GM23338 (cell line): ENCODE measurements around the gene KDM4C. TPM values are rescaled to one million over a fixed set of nuclear protein-coding genes. Genes with fewer than 3 reads are reported as not detected.

Experiments
- ATAC-seq: fragments of 200-7000 bp; cut with Tn5 transposase; 3 replicates; pipeline ENCODE4 v1.9.1; 2020
- DNase-seq: peaks from one replicate; pipeline ENCODE4 v3.0.0-alpha.2; 2015; ENCODE audit warnings: low spot score
- H2AFZ ChIP-seq: fragments of 200-600 bp; sonication (generic); 2 replicates; pipeline ENCODE4 v1.8.0; 2016; ENCODE audit warnings: antibody characterized with exemption, mild to moderate bottlenecking, moderate library complexity
- H3F3A ChIP-seq: fragments of 200-600 bp; sonication (generic); replicated peaks from 2 replicates; pipeline ENCODE4 v1.8.0; 2017; ENCODE audit warnings: antibody characterized with exemption, mixed run types, low read depth
- H3K27ac ChIP-seq: fragments of 200-600 bp; sonication (generic); 2 replicates; pipeline ENCODE4 v1.6.1; 2016; ENCODE audit warnings: low read depth
- H3K27me3 ChIP-seq: fragments of 200-600 bp; sonication (generic); 2 replicates; pipeline ENCODE4 v1.8.0; 2016; ENCODE audit warnings: mild to moderate bottlenecking, mixed run types, moderate library complexity; ENCODE audit not compliant: insufficient read depth
- H3K36me3 ChIP-seq: fragments of 200-600 bp; sonication (generic); 2 replicates; pipeline ENCODE4 v1.8.0; 2016; ENCODE audit warnings: mild to moderate bottlenecking; ENCODE audit not compliant: insufficient read depth
- H3K4me1 ChIP-seq: fragments of 200-600 bp; sonication (generic); 2 replicates; pipeline ENCODE4 v1.8.0; 2016; ENCODE audit warnings: mild to moderate bottlenecking, moderate library complexity; ENCODE audit not compliant: insufficient read depth
- H3K4me2 ChIP-seq: fragments of 200-600 bp; sonication (generic); 2 replicates; pipeline ENCODE4 v1.7.1; 2017; ENCODE audit warnings: mixed run types
- H3K4me3 ChIP-seq: fragments of 200-600 bp; sonication (generic); 2 replicates; pipeline ENCODE4 v1.6.1; 2016; ENCODE audit warnings: mixed run types
- H3K79me2 ChIP-seq: fragments of 200-600 bp; sonication (generic); replicated peaks from 2 replicates; pipeline ENCODE4 v1.8.0; 2017; ENCODE audit warnings: mild to moderate bottlenecking; ENCODE audit not compliant: insufficient read depth
- H3K9me2 ChIP-seq: fragments of 200-600 bp; sonication (generic); 2 replicates; pipeline ENCODE4 v1.8.0; 2017; ENCODE audit not compliant: insufficient read depth
- H4K20me1 ChIP-seq: fragments of 200-600 bp; sonication (generic); replicated peaks from 2 replicates; pipeline ENCODE4 v1.8.0; 2017; ENCODE audit warnings: mild to moderate bottlenecking; ENCODE audit not compliant: insufficient read depth
- H3K27ac Mint-ChIP-seq: 2 replicates; pipeline ENCODE4 v1.8.0; 2020; ENCODE audit warnings: inconsistent platforms, mild to moderate bottlenecking, moderate library complexity, mixed read lengths
- H3K27me3 Mint-ChIP-seq: 3 replicates; pipeline ENCODE4 v1.8.0; 2022; ENCODE audit warnings: low read depth, mild to moderate bottlenecking, moderate library complexity, mixed read lengths, inconsistent platforms; ENCODE audit not compliant: insufficient read depth, poor library complexity
- H3K36me3 Mint-ChIP-seq: 3 replicates; pipeline ENCODE4 v1.8.0; 2021; ENCODE audit warnings: low read depth, mild to moderate bottlenecking, inconsistent platforms, moderate library complexity, mixed read lengths
- H3K4me1 Mint-ChIP-seq: 3 replicates; pipeline ENCODE4 v1.8.0; 2020; ENCODE audit warnings: mild to moderate bottlenecking, inconsistent platforms, mixed read lengths
- H3K4me3 Mint-ChIP-seq: 3 replicates; pipeline ENCODE4 v1.8.0; 2021; ENCODE audit warnings: moderate library complexity, mild to moderate bottlenecking, inconsistent platforms, mixed read lengths
- H3K9me3 Mint-ChIP-seq: 3 replicates; pipeline ENCODE4 v1.8.0; 2020; ENCODE audit warnings: moderate library complexity, mild to moderate bottlenecking, inconsistent platforms, mixed read lengths
- EZH2 ChIP-seq: fragments of 200-600 bp; sonication (generic); IDR thresholded peaks from one replicate; pipeline ENCODE4 v1.8.0; 2017; ENCODE audit warnings: antibody characterized with exemption, mild to moderate bottlenecking, low read depth; ENCODE audit not compliant: unreplicated experiment
- NANOG ChIP-seq: IDR thresholded peaks from 2 replicates; pipeline ENCODE4 v1.6.1; 2016; ENCODE audit warnings: antibody characterized with exemption, borderline replicate concordance
- POLR2AphosphoS5 ChIP-seq: IDR thresholded peaks from 2 replicates; pipeline ENCODE4 v1.6.1; 2016; ENCODE audit warnings: antibody characterized with exemption, low read depth
- STAT1 ChIP-seq: IDR thresholded peaks from one replicate; pipeline ENCODE4 v1.6.1; 2016; ENCODE audit warnings: antibody characterized with exemption; ENCODE audit not compliant: unreplicated experiment
- ZNF114 ChIP-seq: fragments of 250-450 bp; sonication (Bioruptor Pico); IDR thresholded peaks from 2 replicates; pipeline ENCODE4 v1.5.0; 2020; ENCODE audit warnings: mild to moderate bottlenecking, moderate library complexity
- ZNF331 ChIP-seq: fragments of 250-450 bp; sonication (Bioruptor Pico); IDR thresholded peaks from 2 replicates; pipeline ENCODE4 v1.5.0; 2020; ENCODE audit warnings: low read depth, mild to moderate bottlenecking, moderate library complexity
- polyA plus RNA-seq: library from polyadenylated mRNA; unstranded; fragments of >200 nt; fragmentation: Nextera tagmentation; extraction: Ambion mirVana; gene quantifications from 2 replicates; pipeline ENCODE4 v1.2.1, GENCODE V29; 2016
- total RNA-seq: library from RNA; depleted of rRNA; stranded (reverse); fragments of >200 nt; shearing (Covaris generic); gene quantifications from 2 replicates; pipeline ENCODE4 v1.2.3, GENCODE V29; 2014
- TF ChIP-seq, protein P1 (sequence below), 2 experiments: fragments of 200-600 bp in 1 of 2; sonication (generic) in 1 of 2; conservative IDR thresholded peaks; 2 replicates each; pipeline versions ENCODE4 v1.5.1 to v1.6.1; 2016 to 2017; ENCODE audit warnings: antibody characterized with exemption in 2 of 2, low read depth in 2 of 2, mild to moderate bottlenecking in 2 of 2, moderate library complexity in 1 of 2
- TF ChIP-seq, protein P2 (sequence below): IDR thresholded peaks from 2 replicates; pipeline ENCODE4 v1.6.1; 2016; ENCODE audit warnings: antibody characterized with exemption
- TF ChIP-seq, protein P3 (sequence below): fragments of 250-450 bp; sonication (Bioruptor Pico); IDR thresholded peaks from 2 replicates; pipeline ENCODE4 v1.5.0; 2020; ENCODE audit warnings: mild to moderate bottlenecking, moderate library complexity
- TF ChIP-seq, protein P4 (sequence below): IDR thresholded peaks from one replicate; pipeline ENCODE4 v1.6.1; 2018; ENCODE audit warnings: antibody characterized with exemption; ENCODE audit not compliant: unreplicated experiment

KDM4C gene
- total and polyA plus RNA-seq, 2 experiments from 2014 or later = 12.0 to 43.8 TPM

DNA sequence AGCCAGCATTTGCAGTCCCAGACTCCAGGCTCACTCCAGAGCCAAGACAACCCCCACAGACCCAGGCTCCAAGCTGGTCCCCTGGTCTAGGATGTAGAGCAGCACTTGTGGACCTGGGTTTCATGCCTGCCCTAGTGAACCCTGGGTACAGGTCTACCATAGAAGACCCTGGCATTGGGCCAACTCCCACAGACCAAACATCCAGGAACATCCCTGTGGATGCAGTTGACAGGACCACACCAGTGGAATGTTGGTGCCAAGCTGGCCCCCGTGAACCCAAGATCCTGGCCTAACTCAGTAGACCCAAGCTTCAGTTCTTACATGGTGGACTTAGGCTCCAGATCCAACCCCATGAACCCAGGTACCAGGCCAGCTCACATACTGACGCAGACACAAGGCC is 250.6 kb downstream of the KDM4C start (continued):
- TF ChIP-seq POLR2AphosphoS5 = no peak
- TF ChIP-seq NANOG = no peak

DNA sequence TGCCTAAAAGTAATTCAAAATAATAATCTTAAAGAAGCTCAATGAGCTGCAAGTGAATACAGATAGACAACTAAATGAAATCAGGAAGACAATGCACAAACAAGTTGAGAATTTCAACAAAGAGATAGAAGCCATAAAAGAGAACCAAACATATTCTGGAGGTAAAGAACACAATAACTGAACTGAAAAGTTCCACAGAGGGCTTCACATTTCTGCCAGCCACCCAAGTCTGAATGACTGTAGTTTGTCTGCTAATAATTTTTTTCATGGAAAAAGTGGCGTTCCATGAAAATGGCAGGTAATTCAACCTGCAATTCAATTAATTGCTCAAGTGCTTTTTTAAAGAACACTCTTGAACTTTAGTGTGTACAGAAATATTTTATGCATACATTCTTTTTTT is 251.3 kb downstream of the KDM4C start:
- Histone ChIP-seq H3K36me3 (no peaks in the 10 kb centered on the region; the same call in none of the 2 replicates), H3K27ac (no peak overlapping the region), H3K27me3 (no peaks in the 10 kb centered on the region), H3K79me2 (no peaks in the 10 kb centered on the region), H3F3A (no peaks in the 10 kb centered on the region), H2AFZ (no peak overlapping the region), H3K9me2 (no peaks in the 10 kb centered on the region), H4K20me1 (no peaks in the 10 kb centered on the region), H3K4me2 (no peak overlapping the region), H3K4me1 (no peaks in the 10 kb centered on the region), H3K4me3 (no peak overlapping the region)
- Mint-ChIP-seq H3K27me3 (no peaks in the 10 kb centered on the region), H3K4me1 (no peaks in the 10 kb centered on the region; the same call in 2 of the 3 replicates), H3K9me3 (no peaks in the 10 kb centered on the region; the same call in 2 of the 3 replicates), H3K4me3 (no peak overlapping the region), H3K27ac (no peak overlapping the region), H3K36me3 (peaks cover 26% of the 10 kb centered on the region)
- no peak for DNase-seq
- TF ChIP-seq, protein P1, sequence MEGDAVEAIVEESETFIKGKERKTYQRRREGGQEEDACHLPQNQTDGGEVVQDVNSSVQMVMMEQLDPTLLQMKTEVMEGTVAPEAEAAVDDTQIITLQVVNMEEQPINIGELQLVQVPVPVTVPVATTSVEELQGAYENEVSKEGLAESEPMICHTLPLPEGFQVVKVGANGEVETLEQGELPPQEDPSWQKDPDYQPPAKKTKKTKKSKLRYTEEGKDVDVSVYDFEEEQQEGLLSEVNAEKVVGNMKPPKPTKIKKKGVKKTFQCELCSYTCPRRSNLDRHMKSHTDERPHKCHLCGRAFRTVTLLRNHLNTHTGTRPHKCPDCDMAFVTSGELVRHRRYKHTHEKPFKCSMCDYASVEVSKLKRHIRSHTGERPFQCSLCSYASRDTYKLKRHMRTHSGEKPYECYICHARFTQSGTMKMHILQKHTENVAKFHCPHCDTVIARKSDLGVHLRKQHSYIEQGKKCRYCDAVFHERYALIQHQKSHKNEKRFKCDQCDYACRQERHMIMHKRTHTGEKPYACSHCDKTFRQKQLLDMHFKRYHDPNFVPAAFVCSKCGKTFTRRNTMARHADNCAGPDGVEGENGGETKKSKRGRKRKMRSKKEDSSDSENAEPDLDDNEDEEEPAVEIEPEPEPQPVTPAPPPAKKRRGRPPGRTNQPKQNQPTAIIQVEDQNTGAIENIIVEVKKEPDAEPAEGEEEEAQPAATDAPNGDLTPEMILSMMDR (conservative IDR thresholded peaks at IDR 0.05; ENCODE audit: low read depth in 2 of 2) = no peak
- TF ChIP-seq EZH2 = no peak
- TF ChIP-seq, protein P2, sequence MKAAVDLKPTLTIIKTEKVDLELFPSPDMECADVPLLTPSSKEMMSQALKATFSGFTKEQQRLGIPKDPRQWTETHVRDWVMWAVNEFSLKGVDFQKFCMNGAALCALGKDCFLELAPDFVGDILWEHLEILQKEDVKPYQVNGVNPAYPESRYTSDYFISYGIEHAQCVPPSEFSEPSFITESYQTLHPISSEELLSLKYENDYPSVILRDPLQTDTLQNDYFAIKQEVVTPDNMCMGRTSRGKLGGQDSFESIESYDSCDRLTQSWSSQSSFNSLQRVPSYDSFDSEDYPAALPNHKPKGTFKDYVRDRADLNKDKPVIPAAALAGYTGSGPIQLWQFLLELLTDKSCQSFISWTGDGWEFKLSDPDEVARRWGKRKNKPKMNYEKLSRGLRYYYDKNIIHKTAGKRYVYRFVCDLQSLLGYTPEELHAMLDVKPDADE = no peak
- TF ChIP-seq, protein P3, sequence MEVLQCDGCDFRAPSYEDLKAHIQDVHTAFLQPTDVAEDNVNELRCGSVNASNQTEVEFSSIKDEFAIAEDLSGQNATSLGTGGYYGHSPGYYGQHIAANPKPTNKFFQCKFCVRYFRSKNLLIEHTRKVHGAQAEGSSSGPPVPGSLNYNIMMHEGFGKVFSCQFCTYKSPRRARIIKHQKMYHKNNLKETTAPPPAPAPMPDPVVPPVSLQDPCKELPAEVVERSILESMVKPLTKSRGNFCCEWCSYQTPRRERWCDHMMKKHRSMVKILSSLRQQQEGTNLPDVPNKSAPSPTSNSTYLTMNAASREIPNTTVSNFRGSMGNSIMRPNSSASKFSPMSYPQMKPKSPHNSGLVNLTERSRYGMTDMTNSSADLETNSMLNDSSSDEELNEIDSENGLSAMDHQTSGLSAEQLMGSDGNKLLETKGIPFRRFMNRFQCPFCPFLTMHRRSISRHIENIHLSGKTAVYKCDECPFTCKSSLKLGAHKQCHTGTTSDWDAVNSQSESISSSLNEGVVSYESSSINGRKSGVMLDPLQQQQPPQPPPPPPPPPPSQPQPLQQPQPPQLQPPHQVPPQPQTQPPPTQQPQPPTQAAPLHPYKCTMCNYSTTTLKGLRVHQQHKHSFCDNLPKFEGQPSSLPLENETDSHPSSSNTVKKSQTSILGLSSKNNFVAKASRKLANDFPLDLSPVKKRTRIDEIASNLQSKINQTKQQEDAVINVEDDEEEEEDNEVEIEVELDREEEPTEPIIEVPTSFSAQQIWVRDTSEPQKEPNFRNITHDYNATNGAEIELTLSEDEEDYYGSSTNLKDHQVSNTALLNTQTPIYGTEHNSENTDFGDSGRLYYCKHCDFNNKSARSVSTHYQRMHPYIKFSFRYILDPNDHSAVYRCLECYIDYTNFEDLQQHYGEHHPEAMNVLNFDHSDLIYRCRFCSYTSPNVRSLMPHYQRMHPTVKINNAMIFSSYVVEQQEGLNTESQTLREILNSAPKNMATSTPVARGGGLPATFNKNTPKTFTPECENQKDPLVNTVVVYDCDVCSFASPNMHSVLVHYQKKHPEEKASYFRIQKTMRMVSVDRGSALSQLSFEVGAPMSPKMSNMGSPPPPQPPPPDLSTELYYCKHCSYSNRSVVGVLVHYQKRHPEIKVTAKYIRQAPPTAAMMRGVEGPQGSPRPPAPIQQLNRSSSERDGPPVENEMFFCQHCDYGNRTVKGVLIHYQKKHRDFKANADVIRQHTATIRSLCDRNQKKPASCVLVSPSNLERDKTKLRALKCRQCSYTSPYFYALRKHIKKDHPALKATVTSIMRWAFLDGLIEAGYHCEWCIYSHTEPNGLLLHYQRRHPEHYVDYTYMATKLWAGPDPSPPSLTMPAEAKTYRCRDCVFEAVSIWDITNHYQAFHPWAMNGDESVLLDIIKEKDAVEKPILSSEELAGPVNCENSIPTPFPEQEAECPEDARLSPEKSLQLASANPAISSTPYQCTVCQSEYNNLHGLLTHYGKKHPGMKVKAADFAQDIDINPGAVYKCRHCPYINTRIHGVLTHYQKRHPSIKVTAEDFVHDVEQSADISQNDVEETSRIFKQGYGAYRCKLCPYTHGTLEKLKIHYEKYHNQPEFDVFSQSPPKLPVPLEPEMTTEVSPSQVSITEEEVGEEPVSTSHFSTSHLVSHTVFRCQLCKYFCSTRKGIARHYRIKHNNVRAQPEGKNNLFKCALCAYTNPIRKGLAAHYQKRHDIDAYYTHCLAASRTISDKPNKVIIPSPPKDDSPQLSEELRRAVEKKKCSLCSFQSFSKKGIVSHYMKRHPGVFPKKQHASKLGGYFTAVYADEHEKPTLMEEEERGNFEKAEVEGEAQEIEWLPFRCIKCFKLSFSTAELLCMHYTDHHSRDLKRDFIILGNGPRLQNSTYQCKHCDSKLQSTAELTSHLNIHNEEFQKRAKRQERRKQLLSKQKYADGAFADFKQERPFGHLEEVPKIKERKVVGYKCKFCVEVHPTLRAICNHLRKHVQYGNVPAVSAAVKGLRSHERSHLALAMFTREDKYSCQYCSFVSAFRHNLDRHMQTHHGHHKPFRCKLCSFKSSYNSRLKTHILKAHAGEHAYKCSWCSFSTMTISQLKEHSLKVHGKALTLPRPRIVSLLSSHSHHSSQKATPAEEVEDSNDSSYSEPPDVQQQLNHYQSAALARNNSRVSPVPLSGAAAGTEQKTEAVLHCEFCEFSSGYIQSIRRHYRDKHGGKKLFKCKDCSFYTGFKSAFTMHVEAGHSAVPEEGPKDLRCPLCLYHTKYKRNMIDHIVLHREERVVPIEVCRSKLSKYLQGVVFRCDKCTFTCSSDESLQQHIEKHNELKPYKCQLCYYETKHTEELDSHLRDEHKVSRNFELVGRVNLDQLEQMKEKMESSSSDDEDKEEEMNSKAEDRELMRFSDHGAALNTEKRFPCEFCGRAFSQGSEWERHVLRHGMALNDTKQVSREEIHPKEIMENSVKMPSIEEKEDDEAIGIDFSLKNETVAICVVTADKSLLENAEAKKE (CRISPR knock-in tag) = no peak
- no peak for TF ChIP-seq STAT1
- TF ChIP-seq POLR2AphosphoS5 = no peak
- no peak for TF ChIP-seq ZNF331 (CRISPR knock-in tag)
- TF ChIP-seq ZNF114 (CRISPR knock-in tag) = no peak
- no peak for TF ChIP-seq NANOG
- TF ChIP-seq, protein P4, sequence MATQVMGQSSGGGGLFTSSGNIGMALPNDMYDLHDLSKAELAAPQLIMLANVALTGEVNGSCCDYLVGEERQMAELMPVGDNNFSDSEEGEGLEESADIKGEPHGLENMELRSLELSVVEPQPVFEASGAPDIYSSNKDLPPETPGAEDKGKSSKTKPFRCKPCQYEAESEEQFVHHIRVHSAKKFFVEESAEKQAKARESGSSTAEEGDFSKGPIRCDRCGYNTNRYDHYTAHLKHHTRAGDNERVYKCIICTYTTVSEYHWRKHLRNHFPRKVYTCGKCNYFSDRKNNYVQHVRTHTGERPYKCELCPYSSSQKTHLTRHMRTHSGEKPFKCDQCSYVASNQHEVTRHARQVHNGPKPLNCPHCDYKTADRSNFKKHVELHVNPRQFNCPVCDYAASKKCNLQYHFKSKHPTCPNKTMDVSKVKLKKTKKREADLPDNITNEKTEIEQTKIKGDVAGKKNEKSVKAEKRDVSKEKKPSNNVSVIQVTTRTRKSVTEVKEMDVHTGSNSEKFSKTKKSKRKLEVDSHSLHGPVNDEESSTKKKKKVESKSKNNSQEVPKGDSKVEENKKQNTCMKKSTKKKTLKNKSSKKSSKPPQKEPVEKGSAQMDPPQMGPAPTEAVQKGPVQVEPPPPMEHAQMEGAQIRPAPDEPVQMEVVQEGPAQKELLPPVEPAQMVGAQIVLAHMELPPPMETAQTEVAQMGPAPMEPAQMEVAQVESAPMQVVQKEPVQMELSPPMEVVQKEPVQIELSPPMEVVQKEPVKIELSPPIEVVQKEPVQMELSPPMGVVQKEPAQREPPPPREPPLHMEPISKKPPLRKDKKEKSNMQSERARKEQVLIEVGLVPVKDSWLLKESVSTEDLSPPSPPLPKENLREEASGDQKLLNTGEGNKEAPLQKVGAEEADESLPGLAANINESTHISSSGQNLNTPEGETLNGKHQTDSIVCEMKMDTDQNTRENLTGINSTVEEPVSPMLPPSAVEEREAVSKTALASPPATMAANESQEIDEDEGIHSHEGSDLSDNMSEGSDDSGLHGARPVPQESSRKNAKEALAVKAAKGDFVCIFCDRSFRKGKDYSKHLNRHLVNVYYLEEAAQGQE = no peak
- no peak for ATAC-seq
